ENCODE results near the gene NR3C1. TPM values are rescaled to one million over a fixed set of nuclear protein-coding genes. Genes with fewer than 3 reads are reported as not detected.

The NR3C1 gene
- total RNA-seq, 4 donors from 2014 or later, result 40.4 to 55.0 (median 45.2) TPM

DNA sequence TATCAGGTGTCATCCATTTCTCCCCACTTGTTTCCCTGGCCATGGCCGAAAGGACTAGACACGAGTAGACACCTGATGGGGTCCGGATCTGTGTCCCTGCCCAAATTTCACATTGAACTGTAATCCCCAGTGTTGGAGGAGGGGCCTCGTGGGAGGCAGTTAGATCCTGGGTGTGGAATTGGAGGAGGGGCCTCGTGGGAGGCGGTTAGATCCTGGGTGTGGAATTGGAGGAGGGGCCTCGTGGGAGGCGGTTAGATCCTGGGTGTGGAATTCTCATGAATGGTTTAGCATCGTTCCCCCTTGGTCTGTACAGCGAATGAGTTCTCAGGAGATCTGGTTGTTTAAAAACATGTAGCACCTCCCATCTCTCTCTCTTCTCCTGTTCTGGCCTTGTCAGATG lies 165.8 kb downstream of the NR3C1 start:
- WGBS, 2 donors, result 93 to 96% methylated on average over 10 of the region's 10 CpGs
- TF ChIP-seq CTCF (IDR thresholded peaks at IDR 0.05) (no peak), POLR2A (IDR thresholded peaks at IDR 0.05) (no peak)
- no peak for DNase-seq (ENCODE audit: low spot score in 2 of 2)
- H3K4me3 ChIP-seq (ENCODE audit: low read depth, poor library complexity, severe bottlenecking), result no peak overlapping the region
- intact Hi-C loops (cut with DNase I; ENCODE audit: low total_unique reads), result no loop called here

GRCh38 chr5:143236682-143237081 lies 166.8 kb downstream of the NR3C1 start:
- no peak overlapping the region for H3K4me3 ChIP-seq (ENCODE audit: low read depth, poor library complexity, severe bottlenecking)
- intact Hi-C loops (cut with DNase I; ENCODE audit: low total_unique reads), result no loop called here
- peak in 1 of 2 donors; percentile 14 for DNase-seq (ENCODE audit: low spot score in 2 of 2)
- WGBS, 2 donors, result 78 to 86% methylated on average over 2 of the region's 2 CpGs
- no peak for TF ChIP-seq CTCF (IDR thresholded peaks at IDR 0.05)

DNA sequence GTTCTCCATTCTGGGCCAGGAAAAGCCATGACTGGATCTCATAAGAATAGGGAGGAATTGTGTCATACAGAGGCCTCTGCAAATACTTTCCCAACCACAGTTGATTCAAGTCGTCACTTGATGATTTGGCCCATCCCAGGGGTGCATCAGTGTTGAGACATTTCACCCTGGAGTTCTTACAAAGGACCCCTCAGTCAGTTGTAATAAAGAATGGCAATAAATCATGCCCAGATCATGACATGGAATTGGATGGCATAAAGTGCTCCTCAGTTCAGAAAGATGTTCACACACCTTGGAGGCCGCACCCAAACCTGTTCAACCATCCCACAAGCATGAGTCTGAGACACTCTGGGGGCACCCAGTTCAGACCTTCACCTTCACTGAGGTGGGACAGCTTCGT lies 168.1 kb downstream of the NR3C1 start:
- peak; percentile 55 to 82 for DNase-seq (ENCODE audit: low spot score in 2 of 2)
- 56 to 59% methylated on average over 3 of the region's 3 CpGs for WGBS, 2 donors
- TF ChIP-seq POLR2A (IDR thresholded peaks at IDR 0.05) (no peak), CTCF (IDR thresholded peaks at IDR 0.05) (no peak)
- intact Hi-C loops (cut with DNase I; ENCODE audit: low total_unique reads), result no loop called here
- no peak overlapping the region for H3K4me3 ChIP-seq (ENCODE audit: low read depth, poor library complexity, severe bottlenecking)

GRCh38 chr5:143234162-143234842 lies 169.2 kb downstream of the NR3C1 start:
- DNase-seq (ENCODE audit: low spot score in 2 of 2), result peak in 1 of 2 donors; percentile 62
- TF ChIP-seq CTCF (IDR thresholded peaks at IDR 0.05) (no peak), POLR2A (IDR thresholded peaks at IDR 0.05) (no peak)
- WGBS, 2 donors, result 70 to 73% methylated on average over 9 of the region's 9 CpGs
- no peak overlapping the region for H3K4me3 ChIP-seq (ENCODE audit: low read depth, poor library complexity, severe bottlenecking)
- intact Hi-C loops (cut with DNase I; ENCODE audit: low total_unique reads), result no loop called here

DNA sequence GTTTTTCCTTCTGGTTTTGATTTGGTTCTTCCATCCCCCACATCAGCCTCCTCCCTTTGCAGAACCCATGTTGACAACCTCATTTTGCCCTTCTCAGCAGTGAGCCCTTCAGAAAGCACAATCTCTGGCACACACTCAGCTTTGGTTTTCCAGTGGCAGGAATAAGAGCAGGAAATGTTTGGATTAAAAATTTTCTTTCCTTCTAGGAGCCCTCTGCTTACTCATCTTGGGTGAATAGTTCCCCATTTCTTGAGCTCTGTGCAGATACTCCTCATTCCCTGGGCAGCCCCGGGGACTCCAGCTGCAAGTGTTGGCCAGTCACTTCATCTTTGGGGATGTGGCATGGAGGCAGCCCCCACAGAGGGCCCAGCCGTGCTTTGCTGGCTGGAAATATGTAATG lies 170.5 kb downstream of the NR3C1 start:
- intact Hi-C loops (cut with DNase I; ENCODE audit: low total_unique reads), result no loop called here
- no peak for DNase-seq (ENCODE audit: low spot score in 2 of 2)

DNA sequence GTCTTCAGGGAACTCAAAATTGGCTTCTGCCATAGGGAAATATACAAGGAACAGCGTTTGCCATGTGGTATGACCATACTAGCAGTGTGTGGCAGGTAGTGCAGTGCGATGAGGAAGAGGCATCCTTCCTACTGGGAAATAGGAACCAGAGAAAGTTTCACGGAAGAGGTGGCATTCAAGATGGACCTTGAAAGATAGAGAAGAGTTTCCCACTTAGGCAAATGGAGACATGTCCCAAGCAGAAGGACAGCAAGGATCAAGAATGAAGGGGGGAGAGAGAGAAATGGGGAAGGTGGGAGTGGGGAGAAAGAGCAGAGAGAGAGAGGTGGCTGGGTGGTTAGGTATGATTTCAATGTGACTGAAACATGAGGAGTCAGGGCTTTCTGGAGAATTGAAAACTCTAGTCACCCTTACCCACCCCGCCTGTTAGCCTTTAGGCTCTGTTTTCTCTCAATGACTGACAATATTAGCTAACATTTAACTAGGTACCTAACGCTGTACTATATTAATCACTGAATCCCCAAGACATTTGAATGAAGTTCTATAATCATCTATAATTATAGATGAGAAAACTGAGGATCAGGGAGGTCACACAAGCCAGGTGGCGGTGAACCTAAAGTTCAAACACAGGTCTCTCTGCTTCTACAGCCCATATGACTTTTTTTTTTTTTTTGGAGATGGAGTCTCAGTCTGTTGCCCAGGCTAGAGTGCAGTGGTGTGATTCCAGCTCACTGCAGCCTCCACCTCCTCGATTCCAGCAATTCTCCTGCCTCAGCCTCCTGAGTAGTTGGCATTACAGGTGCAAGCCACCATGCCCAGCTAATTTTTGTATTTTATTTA lies 171.3 kb downstream of the NR3C1 start:
- WGBS, 2 donors, result 89 to 91% methylated on average over 7 of the region's 7 CpGs
- no peak overlapping the region for H3K4me3 ChIP-seq (ENCODE audit: low read depth, poor library complexity, severe bottlenecking)
- intact Hi-C loops (cut with DNase I; ENCODE audit: low total_unique reads), result no loop called here
- TF ChIP-seq CTCF (IDR thresholded peaks at IDR 0.05), result no peak
- no peak for TF ChIP-seq POLR2A (IDR thresholded peaks at IDR 0.05)
- DNase-seq (ENCODE audit: low spot score in 2 of 2), result peak in 1 of 2 donors; percentile 31

More for the DNA sequence above, 170.5 kb downstream of the NR3C1 start:
- H3K4me3 ChIP-seq (ENCODE audit: low read depth, poor library complexity, severe bottlenecking), result no peak overlapping the region
- no peak for TF ChIP-seq POLR2A (IDR thresholded peaks at IDR 0.05)
- 61 to 65% methylated on average over 2 of the region's 2 CpGs for WGBS, 2 donors
